HG03095 (cell line): ENCODE data around the gene MAP3K10.
"Not testable (repeated sequence)": the region's sequence is repeated elsewhere in the genome, so short reads cannot be mapped to it uniquely, and the experiment has no call there.

Experiments used
- ATAC-seq: cut with Tn5 transposase; IDR thresholded peaks from one replicate; pipeline ENCODE4 v1.9.1; 2021; ENCODE audit warnings: moderate library complexity; ENCODE audit not compliant: unreplicated experiment

MAP3K10 gene

DNA sequence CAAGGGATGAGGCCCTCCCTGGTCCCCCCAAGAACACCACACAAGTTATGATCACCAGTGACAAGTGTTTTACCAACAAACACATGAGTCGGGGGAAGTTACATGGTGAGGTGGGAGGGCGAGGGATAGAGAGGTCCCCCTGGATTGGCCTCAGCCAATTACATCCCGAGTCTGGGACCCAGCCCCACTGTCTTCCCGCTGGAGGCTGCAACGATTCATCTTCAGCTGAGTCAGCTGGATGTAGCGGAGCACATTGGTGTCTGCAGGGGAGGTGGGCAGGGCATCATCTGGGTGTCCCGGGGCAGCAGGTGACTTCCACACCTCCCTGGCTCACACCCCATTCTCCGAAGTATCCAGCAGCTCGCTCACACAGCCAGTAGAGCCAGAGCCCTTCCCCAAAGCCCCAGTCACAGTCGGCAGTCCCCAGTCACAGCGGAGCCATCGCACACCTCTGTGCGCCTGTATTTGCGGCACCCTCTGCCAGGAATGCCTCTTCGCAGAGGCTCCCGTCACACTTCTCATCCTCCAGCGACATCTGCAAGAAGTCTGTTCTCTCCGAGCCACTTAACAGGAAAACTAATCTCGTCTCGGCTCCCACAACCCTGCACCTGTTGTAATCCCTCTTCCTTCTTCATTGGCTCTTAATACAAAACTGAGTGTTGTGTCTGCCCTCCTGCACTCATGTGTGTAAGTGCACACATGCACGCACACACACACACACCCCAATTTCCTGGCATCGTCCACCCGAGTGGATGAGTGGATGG lies 25.0 kb downstream of the MAP3K10 start:
- no peak for ATAC-seq

- ATAC-seq: no peak
Observed at GRCh38 chr19:40216777-40217026, 25.5 kb downstream of the MAP3K10 start.

GRCh38 chr19:40217027-40217810 lies 26.0 kb downstream of the MAP3K10 start:
- ATAC-seq: no peak

DNA sequence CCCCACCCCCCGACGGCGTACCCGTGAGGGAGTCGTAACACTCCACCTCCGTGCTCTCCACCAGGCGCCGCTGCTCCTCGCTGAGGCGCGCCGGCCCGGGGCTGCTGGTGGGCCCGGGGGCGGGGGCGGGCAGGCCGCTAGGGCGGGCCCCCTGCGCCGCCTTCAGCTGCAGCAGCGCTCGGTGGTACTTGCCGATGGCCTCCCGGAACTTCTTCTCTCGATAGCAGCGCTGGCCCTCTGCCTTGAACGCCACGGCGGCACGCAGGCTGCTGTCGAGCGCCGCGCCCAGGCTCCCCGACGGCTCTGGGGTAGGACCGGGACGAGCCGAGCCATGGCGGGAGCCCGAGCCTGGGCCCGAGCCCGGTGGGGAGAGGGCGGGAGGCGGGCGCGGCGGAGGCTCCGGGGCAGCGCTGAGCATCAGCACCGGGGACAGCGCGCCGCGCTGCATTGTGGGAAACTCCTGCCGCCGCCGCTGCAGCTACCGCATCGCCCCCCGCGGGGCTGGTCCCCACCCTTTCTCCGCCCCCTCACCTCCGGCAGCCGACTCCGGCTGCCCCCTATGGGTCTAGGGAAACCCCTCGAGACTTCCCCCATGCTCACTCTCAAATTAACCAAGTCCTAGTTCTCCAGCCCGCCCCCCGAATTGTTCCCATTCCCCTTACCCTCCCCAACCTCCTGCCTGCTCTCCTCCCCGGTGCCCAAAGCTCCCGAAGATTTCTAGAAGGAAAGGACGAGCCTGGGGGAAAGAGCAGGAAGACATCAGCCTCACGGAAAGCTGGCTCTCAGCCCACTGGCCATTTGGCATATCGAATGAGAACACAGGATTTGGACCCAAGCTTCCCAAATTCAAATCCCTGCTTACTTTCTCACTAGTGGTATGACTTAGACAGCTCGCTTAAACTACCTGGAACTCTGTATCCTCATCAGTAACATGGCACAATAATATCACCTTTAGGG lies 27.0 kb downstream of the MAP3K10 start, which contains the start of gene TTC9B:
TTC9B (minus strand) TSS at position 451 of the 957 bp plus-strand sequence; CDS start at position 448, 3 bp downstream.
- no peak for ATAC-seq

DNA sequence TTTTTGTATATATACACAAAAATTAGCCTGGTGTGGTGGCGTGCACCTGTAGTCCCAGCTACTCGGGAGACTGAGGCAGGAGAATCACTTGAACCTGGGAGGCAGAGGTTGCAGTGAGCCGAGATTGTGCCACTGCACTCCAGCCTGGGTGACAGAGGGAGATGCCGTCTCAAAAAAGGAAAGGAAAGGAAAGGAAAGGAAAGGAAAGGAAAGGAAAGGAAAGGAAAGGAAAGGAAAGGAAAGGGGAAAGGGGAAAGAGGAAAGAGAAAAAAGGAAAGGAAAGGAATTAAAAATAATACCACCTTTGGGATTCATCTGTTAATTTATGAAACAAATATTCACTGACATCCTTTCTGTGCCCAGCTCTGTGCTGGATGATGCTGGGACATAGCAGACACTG lies 27.8 kb downstream of the MAP3K10 start:
- not testable (repeated sequence) for ATAC-seq

GRCh38 chr19:40219721-40220276 lies 28.6 kb downstream of the MAP3K10 start:
- ATAC-seq: no peak

DNA sequence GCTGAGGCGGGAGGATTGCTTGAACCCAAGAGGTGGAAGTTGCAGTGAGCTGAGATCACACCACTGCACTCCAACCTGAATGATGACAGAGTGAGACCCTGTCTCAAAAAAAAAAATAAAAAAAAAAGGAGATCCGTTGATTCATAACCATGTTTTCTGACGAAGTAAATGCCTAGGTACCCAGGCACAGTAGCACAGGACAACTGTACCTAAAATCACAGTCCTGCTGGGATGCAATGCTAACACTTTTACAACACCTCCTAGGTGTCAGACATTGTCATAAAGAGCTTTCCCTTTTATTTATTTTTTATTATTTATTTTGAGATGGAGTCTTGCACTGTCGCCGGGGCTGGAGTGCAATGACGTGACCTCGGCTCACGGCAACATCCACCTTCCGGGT lies 29.4 kb downstream of the MAP3K10 start:
- ATAC-seq: no peak

GRCh38 chr19:40221858-40222619 lies 30.8 kb downstream of the MAP3K10 start:
- ATAC-seq: no peak

DNA sequence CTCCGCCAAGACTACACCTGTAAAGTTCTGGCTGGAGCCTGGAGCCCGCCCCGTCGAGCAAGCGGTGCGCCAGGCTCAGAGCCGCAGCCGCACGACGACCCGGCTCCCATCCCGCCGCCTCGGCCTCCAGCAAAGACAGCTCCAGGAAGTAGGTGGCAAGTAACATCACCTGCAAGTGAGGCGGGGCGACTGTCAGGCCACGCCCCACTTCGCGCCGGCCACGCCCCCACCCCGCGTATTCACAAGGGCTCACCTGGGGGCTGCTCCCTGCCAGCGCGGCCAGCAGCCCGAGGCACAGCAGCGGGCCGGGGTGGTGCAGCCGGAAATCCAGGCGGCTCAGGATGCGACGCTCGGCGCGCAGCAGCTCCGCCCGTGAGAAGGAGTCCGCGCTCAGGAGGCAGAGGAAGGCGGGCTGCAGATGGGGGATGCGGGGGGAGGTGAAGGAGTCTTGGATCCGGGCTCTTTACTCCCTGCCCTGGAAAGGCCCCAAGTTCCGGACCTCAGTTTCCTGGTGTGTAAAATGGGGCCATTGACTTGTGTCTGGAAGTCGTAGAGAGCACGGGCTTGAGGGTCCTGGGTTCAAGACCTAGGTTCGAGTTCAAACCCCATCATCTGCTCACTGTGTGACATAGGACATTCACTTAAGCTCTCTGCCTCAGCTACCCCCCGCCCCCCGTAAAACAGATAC lies 32.1 kb downstream of the MAP3K10 start:
- no peak for ATAC-seq

- ATAC-seq: no peak
Observed at GRCh38 chr19:40224342-40225150, 33.3 kb downstream of the MAP3K10 start.

GRCh38 chr19:40225440-40226305 lies 34.4 kb downstream of the MAP3K10 start:
- no peak for ATAC-seq

DNA sequence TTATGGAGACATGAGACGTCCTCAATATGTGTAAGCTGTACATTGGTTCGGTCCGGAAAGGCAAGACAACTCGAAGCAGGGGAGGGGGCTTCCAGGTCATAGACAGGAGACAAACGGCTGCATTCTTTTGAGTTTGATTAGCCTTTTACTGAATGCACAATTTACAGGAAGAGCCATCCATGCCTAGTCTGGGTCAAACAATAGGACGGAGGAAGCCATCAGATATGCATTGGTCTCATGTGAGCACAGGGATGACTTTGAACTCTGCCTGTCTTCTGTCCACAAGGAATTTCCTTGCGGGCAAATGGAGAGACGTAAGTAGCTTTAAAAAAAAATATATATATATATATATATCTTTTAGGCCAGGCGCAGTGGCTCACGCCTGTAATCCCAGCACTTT lies 37.1 kb downstream of the MAP3K10 start:
- ATAC-seq: no peak

- ATAC-seq: no peak
Observed at GRCh38 chr19:40228863-40229262, 37.6 kb downstream of the MAP3K10 start.

DNA sequence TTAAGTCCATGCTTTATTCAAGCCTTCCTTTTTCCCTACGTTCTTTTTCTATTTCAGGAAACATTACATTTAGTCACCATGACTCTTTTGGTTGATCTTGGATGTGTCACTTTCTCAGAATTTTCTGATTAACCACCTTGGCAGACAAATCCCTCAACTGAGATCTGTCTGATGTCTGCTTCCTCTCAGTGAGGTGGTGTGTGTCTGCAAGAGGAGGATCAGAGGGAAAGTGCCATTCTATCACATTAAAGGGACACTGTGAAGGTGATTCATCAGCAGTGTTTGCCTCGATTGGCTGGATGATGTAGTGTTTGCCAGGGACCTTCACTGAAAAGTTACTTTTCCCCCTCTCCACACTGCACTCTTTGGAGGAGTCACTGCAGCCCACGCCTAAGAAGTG lies 38.3 kb downstream of the MAP3K10 start:
- no peak for ATAC-seq

GRCh38 chr19:40229926-40230417 lies 38.7 kb downstream of the MAP3K10 start:
- no peak for ATAC-seq

- ATAC-seq: no peak
Observed at GRCh38 chr19:40231057-40231456, 39.8 kb downstream of the MAP3K10 start.

GRCh38 chr19:40231544-40232424 lies 40.6 kb downstream of the MAP3K10 start:
- no peak for ATAC-seq
